Measurements from ENCODE around the gene CREB5.

CREB5 gene

GRCh38 chr7:28517206-28517605, 104.9 kb downstream of the CREB5 start:
- no peak for DNase-seq

GRCh38 chr7:28517606-28518005, 105.3 kb downstream of the CREB5 start:
- DNase-seq, result no peak

DNA sequence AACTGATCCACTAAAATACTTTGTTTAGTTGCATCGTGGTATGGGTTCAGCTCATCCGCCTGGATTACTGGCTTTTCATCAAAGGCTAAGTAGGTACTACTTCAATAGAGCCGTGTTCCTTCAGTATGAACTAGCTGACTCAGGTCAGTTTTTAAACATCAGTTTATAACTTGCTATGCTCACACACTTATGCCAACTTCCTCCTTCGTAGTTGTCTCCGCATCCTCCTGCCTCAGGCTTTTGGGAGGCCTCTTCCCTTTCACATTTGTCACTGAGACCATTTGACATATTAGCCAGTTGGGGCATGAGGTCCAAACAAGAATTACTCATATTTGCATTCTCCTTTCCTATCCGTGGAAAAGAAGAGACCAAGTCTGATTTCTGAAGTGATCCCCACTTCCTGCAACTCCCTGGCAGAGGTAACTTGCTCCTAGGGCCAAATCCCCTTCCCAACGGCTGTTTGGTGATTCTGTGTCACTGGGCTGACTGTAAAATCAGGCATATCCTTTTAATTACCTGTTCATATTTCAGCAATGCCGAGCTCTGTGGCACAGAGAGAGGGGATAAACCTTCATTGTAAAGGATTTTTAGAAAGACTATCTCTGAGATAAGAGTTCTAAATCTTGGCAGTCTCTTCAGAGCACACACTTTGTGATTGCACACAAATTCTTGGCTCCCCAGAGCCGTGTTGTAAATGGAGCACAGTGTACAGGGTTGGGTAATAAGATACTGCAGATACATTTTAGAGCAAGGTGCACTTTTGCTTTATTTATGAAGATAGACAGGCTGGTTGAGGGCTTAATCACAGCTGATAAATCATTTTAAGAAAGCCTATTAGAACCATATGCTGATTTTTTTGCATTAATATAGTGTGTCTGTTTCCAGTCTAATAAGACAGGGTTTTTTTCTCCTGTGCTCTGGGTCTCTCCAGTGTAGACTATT, 108.0 kb downstream of the CREB5 start:
- DNase-seq, result no peak

DNA sequence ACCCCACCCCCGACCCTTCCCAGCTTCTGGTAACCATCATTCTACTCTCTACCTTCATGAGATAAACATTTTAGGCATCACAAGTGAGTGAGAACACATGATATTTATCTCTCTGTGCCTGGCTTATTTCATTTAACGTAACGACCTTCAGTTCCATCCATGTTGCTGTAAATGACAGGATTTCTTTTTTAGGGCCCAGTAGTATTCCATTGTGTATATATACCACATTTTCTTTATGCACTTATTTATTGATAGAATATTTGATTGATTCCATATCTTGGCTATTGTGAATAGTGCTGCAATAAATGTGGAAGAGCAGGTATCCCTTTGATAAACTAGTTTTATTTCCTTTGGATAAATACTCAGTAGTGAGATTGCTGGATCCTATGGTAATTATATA, 112.7 kb downstream of the CREB5 start:
- DNase-seq, result no peak

DNA sequence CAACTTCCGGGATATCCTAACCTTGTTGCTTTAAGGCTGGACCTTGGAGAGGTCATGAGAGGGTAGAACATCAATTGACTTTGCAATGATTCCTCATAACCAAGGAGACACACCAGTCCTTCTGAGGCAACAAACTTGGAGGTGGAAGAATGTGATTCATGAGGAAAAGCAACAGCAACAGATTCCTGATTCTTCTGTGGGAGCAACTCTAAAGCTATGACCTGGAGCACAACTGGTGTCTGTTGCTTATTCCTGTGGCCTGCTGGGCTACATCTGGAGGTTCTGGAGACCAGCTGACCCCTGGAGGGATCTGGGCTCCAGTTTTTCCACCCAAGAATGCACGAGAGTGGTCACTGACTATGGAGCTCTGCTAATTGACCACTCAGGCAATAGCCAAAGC, 116.6 kb downstream of the CREB5 start:
- DNase-seq, result no peak

GRCh38 chr7:28529755-28530154, 117.4 kb downstream of the CREB5 start:
- no peak for DNase-seq

DNA sequence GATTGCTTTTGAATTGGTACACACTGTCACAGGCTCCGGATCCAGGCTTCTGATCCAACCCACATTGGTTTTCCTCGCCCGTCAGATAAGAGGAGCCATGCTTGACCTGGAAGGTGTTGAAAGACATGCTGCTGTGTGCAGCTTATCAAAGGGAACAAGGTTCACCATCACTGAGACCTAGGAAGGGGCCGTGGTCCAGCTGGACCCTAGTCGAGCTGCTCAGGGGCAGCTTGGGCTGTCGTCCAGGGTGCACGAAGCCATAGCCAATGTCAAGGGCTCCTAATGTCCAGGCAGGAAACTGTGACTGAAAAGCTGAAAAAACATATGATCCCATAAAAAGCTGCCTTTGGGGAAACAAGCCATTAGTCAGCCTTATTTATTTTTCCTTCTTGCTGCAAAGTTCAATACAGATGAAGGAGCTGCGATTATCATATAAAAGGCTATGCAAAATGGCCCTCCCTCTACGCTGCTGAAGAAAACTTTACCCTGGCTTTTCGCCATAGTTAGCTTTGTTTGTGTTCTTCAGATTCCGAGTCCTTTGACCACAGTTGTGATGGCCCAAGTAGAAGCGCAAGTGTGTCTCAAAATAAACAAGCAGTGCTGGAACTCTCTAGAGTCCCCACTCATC, 118.0 kb downstream of the CREB5 start:
- DNase-seq, result no peak

- DNase-seq, result no peak
Measured at GRCh38 chr7:28530803-28531175, 118.5 kb downstream of the CREB5 start.

DNA sequence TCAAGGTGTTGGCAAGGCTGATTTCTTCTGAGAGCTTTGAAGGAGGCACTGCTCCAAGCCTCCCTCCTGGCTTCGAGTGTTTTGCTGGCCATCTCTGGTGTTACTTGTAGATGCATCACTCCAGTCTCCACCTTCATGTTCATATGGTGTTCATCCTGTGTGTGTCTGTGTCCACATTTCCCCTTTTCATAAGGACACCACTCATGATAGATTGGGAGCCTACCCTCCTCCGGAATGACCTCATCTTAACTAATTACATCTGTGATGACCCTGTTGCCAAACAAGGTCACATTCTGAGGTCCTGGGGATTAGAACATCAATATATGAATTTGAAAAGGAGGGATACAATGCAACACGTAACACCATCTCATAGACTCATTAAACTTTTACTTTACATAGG, 119.0 kb downstream of the CREB5 start:
- no peak for DNase-seq

DNA sequence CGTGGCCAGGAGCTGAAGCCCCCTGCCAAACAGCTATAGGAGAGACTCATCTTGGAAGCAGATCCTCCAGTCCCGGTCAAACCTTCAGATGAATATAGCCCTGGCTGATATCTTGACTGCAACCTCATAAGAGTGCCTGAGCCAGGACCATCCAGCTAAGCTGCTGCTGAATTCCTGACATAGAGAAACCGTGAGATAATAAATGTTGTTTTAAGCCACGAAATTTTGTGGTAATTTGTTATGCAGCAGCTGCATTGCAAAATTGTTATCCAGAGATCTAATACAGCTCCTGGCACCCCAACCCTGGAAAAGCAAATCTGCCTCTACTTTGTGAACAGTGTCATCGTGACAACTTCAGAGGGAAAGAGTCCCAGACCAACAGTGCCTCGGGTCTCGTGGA, 119.9 kb downstream of the CREB5 start:
- no peak for DNase-seq

DNA sequence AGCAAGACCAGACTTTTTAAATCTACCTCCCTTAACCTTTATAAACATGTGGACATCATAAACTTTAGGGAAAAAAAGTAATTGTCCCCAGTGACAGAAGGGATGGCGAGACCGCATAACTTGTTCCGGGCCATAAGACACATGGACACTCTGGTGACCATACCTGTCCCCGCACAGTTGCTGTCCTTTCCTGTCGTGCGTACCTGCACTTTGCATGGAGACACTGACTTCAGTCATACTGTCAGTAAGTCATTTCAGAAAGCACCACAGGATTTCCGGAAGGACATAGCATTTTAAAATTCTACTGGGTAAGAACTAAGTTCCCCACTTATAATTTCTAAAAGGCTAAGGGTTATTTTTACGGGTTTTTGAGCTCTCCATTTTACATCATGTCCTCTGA, 120.9 kb downstream of the CREB5 start:
- no peak for DNase-seq

- DNase-seq, result no peak
Measured at GRCh38 chr7:28533731-28534531, 121.6 kb downstream of the CREB5 start.

DNA sequence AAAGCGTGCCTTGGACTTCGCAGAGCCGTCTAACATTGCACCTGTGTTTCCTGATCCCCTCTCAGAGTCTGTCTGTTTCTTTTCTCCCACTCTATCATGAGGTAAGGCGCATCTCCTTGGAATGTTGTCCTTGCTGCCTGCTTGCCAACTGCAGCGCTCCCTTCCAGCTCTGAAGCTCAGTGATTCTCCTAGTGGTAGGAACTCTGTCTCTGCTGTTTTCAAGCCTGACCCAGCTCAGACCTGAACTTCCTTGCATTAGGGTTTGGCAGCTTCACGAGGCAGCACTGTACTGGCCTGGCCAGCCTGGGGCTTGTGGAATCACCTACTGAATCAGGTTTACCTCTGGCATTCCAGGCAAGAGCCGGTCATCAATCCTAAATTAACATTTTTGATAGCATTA, 123.9 kb downstream of the CREB5 start:
- no peak for DNase-seq

- DNase-seq, result no peak
Measured at GRCh38 chr7:28539289-28539981, 127.1 kb downstream of the CREB5 start.

DNA sequence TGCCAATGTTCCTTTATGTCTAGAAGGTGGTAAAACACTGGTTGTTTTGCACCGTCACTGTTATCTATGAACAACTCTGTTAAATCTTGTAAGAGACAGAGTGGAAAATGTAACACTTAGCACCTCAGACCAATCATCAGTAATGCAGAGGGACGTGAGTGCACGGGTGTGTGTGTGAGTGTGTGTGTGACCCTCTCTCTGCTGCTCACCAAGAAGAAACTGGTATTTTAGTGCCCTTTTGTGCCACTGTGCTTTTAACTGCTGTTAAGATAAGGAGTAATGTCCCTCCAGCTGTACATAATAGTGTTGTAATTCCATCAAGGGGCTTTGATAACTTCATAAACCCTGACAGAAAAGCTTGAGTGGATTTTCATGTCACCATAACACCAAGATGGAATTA, 130.1 kb downstream of the CREB5 start:
- DNase-seq, result no peak

DNA sequence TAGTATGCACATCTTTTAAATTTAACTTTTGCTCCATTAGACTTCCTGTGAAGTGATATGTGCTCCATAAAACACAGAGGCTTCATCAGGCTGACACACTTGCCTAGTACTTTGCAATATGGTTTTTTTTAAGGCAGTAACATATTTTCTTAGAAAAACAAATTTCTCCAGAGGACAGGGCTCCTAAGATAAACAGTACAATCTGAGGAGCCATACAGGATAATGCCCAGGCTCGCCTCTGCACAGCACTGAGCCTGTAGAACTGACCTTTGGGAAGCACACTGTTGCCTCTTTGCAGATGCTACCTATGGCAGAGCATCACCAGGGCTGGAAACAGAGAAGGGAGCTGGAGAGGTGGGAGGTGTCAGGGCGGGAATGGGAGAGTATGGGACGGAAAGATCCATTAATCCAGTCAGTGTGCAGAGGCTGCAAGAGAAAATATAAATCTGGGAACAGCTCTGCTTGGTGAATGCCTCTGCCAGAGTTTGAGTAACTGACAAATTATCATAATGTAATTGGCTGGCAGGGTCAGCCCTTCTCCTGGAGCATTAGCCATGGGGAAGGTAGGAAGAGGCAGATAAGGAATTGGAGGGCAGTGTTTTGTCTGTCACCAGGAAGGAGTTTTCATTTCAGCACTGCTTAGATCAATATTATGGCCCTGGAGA, 132.3 kb downstream of the CREB5 start:
- no peak for DNase-seq

DNA sequence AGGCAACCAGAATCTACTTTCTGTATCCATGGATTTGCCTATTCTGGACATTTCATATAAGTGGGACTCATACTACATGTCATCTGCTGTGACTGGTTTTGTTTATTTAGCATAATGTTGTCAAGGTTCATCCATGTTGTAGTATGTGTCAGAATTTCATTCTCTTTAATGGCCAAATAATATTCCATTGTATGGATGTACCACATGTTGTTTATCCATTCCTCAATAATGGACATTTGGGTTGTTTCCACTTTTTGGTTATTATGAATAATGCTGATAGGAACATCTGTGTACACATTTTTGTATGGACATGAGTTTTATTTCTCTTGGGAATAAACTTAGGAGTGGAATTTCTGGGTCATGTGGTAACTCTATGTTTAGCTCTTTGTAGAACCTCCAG, 133.7 kb downstream of the CREB5 start:
- DNase-seq, result no peak

DNA sequence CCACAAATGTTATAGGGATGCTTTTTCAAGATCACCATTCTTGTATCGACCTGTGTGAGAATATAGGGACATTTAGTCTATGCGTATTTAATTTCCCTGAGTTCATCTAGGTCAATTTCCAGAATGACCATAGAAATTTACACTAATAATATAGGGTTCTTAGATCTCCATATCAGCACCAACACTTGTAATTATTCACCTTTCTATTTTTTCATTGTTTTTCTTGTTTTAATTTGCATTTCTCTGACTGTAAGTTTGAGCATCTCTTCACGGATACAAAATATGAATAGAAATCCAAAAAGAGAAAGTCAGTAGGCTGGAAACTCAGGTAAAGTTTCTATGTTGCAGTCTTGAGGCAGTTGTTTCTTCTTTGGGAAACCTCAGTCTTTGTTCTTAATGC, 134.8 kb downstream of the CREB5 start:
- no peak for DNase-seq

- no peak for DNase-seq
Measured at GRCh38 chr7:28548416-28548815, 136.1 kb downstream of the CREB5 start.

DNA sequence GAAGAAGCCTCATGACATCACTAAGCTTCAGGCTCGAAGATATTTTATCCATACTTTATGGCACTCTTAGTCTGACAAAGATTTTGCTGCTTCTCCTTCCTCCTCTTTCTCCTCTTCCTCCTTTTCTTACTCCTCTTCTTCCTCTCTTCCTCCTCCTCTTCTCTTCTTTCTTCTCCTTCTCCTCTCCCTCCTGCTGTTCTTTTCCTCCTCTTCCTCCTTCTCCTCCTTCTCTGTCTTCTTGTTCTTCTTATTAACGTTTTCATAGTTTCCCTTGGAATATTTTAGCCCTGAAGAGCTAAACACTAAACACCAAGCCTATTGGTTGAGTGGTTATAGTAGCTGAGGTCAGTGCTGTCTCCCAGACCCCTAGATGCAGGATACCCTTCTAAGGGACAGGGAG, 137.7 kb downstream of the CREB5 start:
- no peak for DNase-seq

GRCh38 chr7:28550580-28551186, 138.4 kb downstream of the CREB5 start:
- DNase-seq, result no peak

DNA sequence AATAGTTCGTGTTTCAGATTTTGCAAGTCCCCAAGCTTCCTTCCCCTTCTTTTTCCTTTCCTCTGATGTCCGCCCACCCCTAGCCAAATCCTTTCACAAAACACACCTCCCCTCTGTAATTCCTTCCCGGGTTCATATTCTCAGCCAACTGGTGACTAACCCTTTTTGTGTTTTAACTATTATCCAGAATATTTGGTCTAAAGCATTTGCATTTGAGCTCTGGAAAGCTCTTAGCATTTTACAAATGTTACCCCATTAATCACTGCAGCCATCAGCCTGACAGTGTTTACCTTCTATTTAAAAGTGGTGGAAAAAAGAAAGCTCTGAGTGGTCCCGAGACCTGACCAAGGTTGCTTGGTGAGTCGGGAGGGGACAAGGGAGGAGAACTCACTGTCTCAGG, 139.0 kb downstream of the CREB5 start:
- no peak for DNase-seq
